Endothelial cell of umbilical vein (primary cell): ENCODE data around the gene FNDC5.

Experiments
- CTCF ChIP-seq, 2 donors: IDR thresholded peaks; 1 replicate in 1 of 2; 2 replicates in 1 of 2; pipeline ENCODE4 v1.5.1; 2011; ENCODE audit warnings: low read length in 2 of 2, mild to moderate bottlenecking in 2 of 2, moderate library complexity in 2 of 2, control low read depth in 1 of 2, inconsistent platforms in 1 of 2, low read depth in 1 of 2; ENCODE audit not compliant: insufficient read depth in 1 of 2; ENCODE audit errors: extremely low read depth in 1 of 2
- EZH2 ChIP-seq: IDR thresholded peaks from 2 replicates; pipeline ENCODE4 v1.6.1; 2012; ENCODE audit warnings: borderline replicate concordance, low read depth, mild to moderate bottlenecking, moderate library complexity, low read length, inconsistent platforms; ENCODE audit not compliant: severe bottlenecking
- FOS ChIP-seq: IDR thresholded peaks from 2 replicates; pipeline ENCODE4 v1.6.1; 2011; ENCODE audit warnings: mild to moderate bottlenecking, low read length, moderate library complexity, borderline replicate concordance; ENCODE audit not compliant: insufficient read depth
- GATA2 ChIP-seq: IDR thresholded peaks from 2 replicates; pipeline ENCODE4 v1.7.0; 2011; ENCODE audit warnings: low read depth, mild to moderate bottlenecking, moderate library complexity, mixed read lengths, low read length; ENCODE audit not compliant: insufficient read length, insufficient read depth
- POLR2A ChIP-seq: IDR thresholded peaks from 2 replicates; pipeline ENCODE4 v1.6.1; 2012; ENCODE audit warnings: low read depth, mild to moderate bottlenecking, control low read depth, low read length
- POLR2AphosphoS5 ChIP-seq: IDR thresholded peaks from 2 replicates; pipeline ENCODE4 v1.6.1; 2012; ENCODE audit warnings: low read depth, mild to moderate bottlenecking, control low read depth, low read length, moderate library complexity; ENCODE audit not compliant: insufficient read depth

- TF ChIP-seq POLR2A = no peak
- no peak for TF ChIP-seq CTCF (IDR thresholded peaks at IDR 0.05; ENCODE audit: extremely low read depth in 1 of 2, insufficient read depth in 1 of 2, low read depth in 1 of 2, low read length in 2 of 2)
- TF ChIP-seq EZH2 = no peak
- no peak for TF ChIP-seq POLR2AphosphoS5
- TF ChIP-seq FOS = no peak
- no peak for TF ChIP-seq GATA2
These were observed 10.6 kb upstream of the FNDC5 start for GRCh38 chr1:32881291-32881690.
